Tibial nerve (tissue), 4 donors: ENCODE results near the gene CDC25C. TPM values are rescaled to one million over a fixed set of nuclear protein-coding genes. Genes with fewer than 3 reads are reported as not detected.

ENCODE experiments used
- DNase-seq, 2 donors: peaks; one replicate each; pipeline ENCODE4 v3.0.0-alpha.2; 2019; ENCODE audit warnings: low spot score in 2 of 2
- H3K27ac ChIP-seq, 4 donors: fragments of 200-600 bp; sonication (generic) in 3 of 4; one replicate each; pipeline ENCODE4 v1.5.1; 2017 to 2019; ENCODE audit warnings: mild to moderate bottlenecking in 1 of 4
- H3K27me3 ChIP-seq, 2 donors: fragments of 200-600 bp; sonication (generic) in 1 of 2; one replicate each; pipeline versions ENCODE4 v1.5.1 to v1.6.0; 2017 to 2019
- H3K36me3 ChIP-seq, 3 donors: fragments of 200-600 bp; sonication (generic); one replicate each; pipeline ENCODE4 v1.5.1; 2018 to 2019
- H3K4me1 ChIP-seq, 4 donors: fragments of 200-600 bp; sonication (generic) in 3 of 4; one replicate each; pipeline ENCODE4 v1.5.1; 2017 to 2019
- H3K4me3 ChIP-seq, 4 donors: fragments of 200-600 bp; sonication (generic) in 3 of 4; one replicate each; pipeline ENCODE4 v1.5.1; 2017 to 2019; ENCODE audit warnings: mild to moderate bottlenecking in 1 of 4, moderate library complexity in 1 of 4
- H3K9me3 ChIP-seq, 4 donors: fragments of 200-600 bp; sonication (generic) in 3 of 4; one replicate each; pipeline ENCODE4 v1.5.1; 2017 to 2019
- EP300 ChIP-seq, 2 donors: sonication (generic); formaldehyde crosslinking; IDR thresholded peaks; one replicate each; pipeline ENCODE4 v1.6.1; 2017; ENCODE audit warnings: antibody characterized with exemption in 2 of 2, mild to moderate bottlenecking in 1 of 2
- POLR2A ChIP-seq, 2 donors: fragments of 450-650 bp; IDR thresholded peaks; one replicate each; pipeline ENCODE4 v1.6.1; 2017; ENCODE audit warnings: antibody characterized with exemption in 2 of 2, mild to moderate bottlenecking in 2 of 2, moderate library complexity in 2 of 2
- WGBS, 2 donors: methylation state at CpG; one replicate each; pipeline ENCODE4 v1.1.5; 2018; 5-methylcytosine and 5-hydroxymethylcytosine counted together
- total RNA-seq, 4 donors: library from RNA; depleted of rRNA; stranded (reverse); fragments of >200 nt; gene quantifications; one replicate each; pipeline ENCODE4 v1.1.0, GENCODE V29; 2016
- TF ChIP-seq, protein P1 (sequence below), 5 experiments: fragments of 200-600 bp in 3 of 5; fragments of 450-650 bp in 2 of 5; sonication (generic) in 3 of 5; IDR thresholded peaks; one replicate each; pipeline ENCODE4 v1.5.1; 2016 to 2019; ENCODE audit warnings: antibody characterized with exemption in 5 of 5, mild to moderate bottlenecking in 3 of 5, moderate library complexity in 2 of 5

The CDC25C gene
- total RNA-seq, 4 donors from 2014 or later = 0.60 TPM; not detected in 3

DNA sequence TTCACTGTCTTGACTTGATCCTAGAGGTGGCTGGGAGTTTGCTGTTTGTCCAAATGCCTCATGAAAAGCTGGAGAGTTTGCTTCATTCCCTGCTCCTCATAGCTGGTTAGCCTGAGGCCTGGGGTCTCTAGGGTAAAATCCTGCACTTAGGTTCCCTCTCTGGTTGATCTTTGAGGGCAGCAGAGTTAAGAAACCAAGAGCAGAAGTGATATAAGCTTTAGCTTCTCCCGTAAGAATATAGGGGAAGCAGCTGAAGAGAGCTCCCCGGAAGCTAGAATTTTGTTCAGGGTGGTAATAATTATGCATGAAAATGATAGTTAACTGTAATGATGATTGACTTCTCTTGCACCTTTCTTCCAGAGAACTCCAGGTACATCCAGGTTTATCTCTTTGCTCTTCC, 7.9 kb upstream of the CDC25C start:
- TF ChIP-seq, protein P1, sequence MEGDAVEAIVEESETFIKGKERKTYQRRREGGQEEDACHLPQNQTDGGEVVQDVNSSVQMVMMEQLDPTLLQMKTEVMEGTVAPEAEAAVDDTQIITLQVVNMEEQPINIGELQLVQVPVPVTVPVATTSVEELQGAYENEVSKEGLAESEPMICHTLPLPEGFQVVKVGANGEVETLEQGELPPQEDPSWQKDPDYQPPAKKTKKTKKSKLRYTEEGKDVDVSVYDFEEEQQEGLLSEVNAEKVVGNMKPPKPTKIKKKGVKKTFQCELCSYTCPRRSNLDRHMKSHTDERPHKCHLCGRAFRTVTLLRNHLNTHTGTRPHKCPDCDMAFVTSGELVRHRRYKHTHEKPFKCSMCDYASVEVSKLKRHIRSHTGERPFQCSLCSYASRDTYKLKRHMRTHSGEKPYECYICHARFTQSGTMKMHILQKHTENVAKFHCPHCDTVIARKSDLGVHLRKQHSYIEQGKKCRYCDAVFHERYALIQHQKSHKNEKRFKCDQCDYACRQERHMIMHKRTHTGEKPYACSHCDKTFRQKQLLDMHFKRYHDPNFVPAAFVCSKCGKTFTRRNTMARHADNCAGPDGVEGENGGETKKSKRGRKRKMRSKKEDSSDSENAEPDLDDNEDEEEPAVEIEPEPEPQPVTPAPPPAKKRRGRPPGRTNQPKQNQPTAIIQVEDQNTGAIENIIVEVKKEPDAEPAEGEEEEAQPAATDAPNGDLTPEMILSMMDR (IDR thresholded peaks at IDR 0.05) = no peak
- TF ChIP-seq EP300 (IDR thresholded peaks at IDR 0.05) (no peak), POLR2A (IDR thresholded peaks at IDR 0.05) (no peak)
- DNase-seq = no peak
- Histone ChIP-seq H3K9me3 (no peaks in the 10 kb centered on the region), H3K4me1 (peaks cover 0 to 35% (median 13%) of the 10 kb centered on the region in 4 donors), H3K27ac (peak overlapping the region; percentile 90 to 99 (median 97)), H3K27me3 (no peaks in the 10 kb centered on the region), H3K4me3 (peak overlapping the region; percentile 66 to 92 (median 78)), H3K36me3 (peaks cover 0 to 34% (median 0%) of the 10 kb centered on the region in 3 donors)
- 28 to 32% methylated on average over 2 of the region's 2 CpGs for WGBS, 2 donors

GRCh38 chr5:138339091-138339456, 7.5 kb upstream of the CDC25C start:
- Histone ChIP-seq H3K9me3 (no peaks in the 10 kb centered on the region), H3K27me3 (no peaks in the 10 kb centered on the region), H3K36me3 (peaks cover 0 to 30% (median 0%) of the 10 kb centered on the region in 3 donors), H3K4me3 (peak overlapping the region; percentile 66 to 92 (median 78)), H3K27ac (peak overlapping the region; percentile 90 to 99 (median 97)), H3K4me1 (peaks cover 0 to 35% (median 13%) of the 10 kb centered on the region in 4 donors)
- WGBS, 2 donors = 1 to 5% methylated on average over 7 of the region's 7 CpGs
- TF ChIP-seq POLR2A (IDR thresholded peaks at IDR 0.05) (no peak), EP300 (IDR thresholded peaks at IDR 0.05) (no peak)
- TF ChIP-seq, protein P1 (IDR thresholded peaks at IDR 0.05) = no peak
- peak in 1 of 2 donors; percentile 22 for DNase-seq

DNA sequence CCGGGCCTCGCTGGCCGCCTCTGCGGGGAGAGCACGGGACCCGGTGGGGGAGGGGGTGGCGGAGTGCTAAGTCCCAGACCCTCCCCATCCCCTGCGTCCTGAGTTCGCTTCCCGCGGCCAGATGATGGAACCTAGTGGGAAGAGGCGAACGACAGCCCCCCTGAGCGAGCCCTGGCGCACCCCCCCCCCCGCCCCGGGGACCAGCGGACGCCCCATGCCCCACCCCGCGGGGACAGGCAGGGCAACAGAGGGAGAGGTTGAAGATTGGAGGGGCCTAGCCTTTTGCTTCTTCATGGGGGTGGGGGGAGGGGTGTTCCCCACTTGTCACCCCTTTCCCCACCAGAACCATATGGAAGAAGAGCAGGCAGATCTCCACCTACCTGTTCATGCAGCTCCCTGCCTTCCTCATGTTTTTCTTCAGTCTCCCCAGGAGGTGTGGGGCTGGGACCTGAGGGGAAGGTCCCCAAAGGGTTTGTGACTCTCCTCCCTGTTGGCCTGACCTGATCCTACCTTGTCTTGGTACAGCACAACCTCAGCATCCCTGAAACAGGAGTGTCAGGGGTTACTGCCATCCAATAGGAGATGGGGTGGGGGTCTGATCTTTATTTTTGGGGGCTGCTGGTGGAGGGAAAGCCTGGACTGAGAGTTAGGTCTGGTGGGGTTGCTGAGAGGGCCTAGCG, 6.9 kb upstream of the CDC25C start:
- WGBS, 2 donors = 0 to 8% methylated on average over 1 to 19 of the region's 22 CpGs
- Histone ChIP-seq H3K36me3 (peaks cover 0 to 25% (median 0%) of the 10 kb centered on the region in 3 donors), H3K4me3 (peak overlapping the region; percentile 66 to 92 (median 78)), H3K27me3 (no peaks in the 10 kb centered on the region), H3K27ac (peak overlapping the region; percentile 90 to 99 (median 97)), H3K9me3 (no peaks in the 10 kb centered on the region), H3K4me1 (peaks cover 0 to 35% (median 13%) of the 10 kb centered on the region in 4 donors)
- no peak for TF ChIP-seq EP300 (IDR thresholded peaks at IDR 0.05)
- TF ChIP-seq, protein P1 (IDR thresholded peaks at IDR 0.05) = peak in 1 of 5 experiments; percentile 8
- no peak for TF ChIP-seq POLR2A (IDR thresholded peaks at IDR 0.05)
- no peak for DNase-seq

- peak; percentile 84 to 88 for DNase-seq
- WGBS, 2 donors = 1% methylated on average over 46 to 50 of the region's 56 CpGs
- no peaks in the 10 kb centered on the region for H3K27me3 ChIP-seq
- peak within 1 kb of the TSS; percentile 90 to 99 (median 97) for H3K27ac ChIP-seq
- H3K4me1 ChIP-seq = peaks cover 0 to 35% (median 13%) of the 10 kb centered on the region in 4 donors
- TF ChIP-seq, protein P1 (IDR thresholded peaks at IDR 0.05) = peak in 2 of 5 experiments; percentile 51 to 71
- TF ChIP-seq EP300 (IDR thresholded peaks at IDR 0.05) = peak; percentile 53 to 99
- peak; percentile 91 to 94 for TF ChIP-seq POLR2A (IDR thresholded peaks at IDR 0.05)
- H3K4me3 ChIP-seq = peak within 1 kb of the TSS; percentile 66 to 92 (median 78)
- peaks cover 0 to 18% (median 0%) of the 10 kb centered on the region in 3 donors for H3K36me3 ChIP-seq
- no peaks in the 10 kb centered on the region for H3K9me3 ChIP-seq
Observed at GRCh38 chr5:138337685-138338410, 6.2 kb upstream of the CDC25C start, which contains the start of gene FAM53C. FAM53C (plus strand) TSS chr5:138338266; CDS start chr5:138341336, 3,070 bp downstream.
